ENCODE data around the gene ZCCHC9.

- TF ChIP-seq CTCF (conservative IDR thresholded peaks at IDR 0.05; ENCODE audit: low read length) (no peak; the same call in 1 of the 2 replicates), EZH2phosphoT487 (IDR thresholded peaks at IDR 0.05; ENCODE audit: borderline replicate concordance) (no peak)
These were observed at the start of gene ZCCHC9 for GRCh38 chr5:81301271-81302015.

Data from Loucy (cell line).